A549 (cell line): ENCODE data around the gene ROPN1L. TPM values are rescaled to one million over a fixed set of nuclear protein-coding genes. Genes with fewer than 3 reads are reported as not detected.

Experiments used
- ATAC-seq, 2 experiments: fragments of 200-7000 bp in 1 of 2; fragments of >200 bp in 1 of 2; cut with Nextera tagmentation in 1 of 2; cut with Tn5 transposase in 1 of 2; 3 replicates each; pipeline versions ENCODE4 v1.8.0 to v1.9.1; 2018 to 2020; ENCODE audit warnings: mild to moderate bottlenecking in 1 of 2, moderate library complexity in 1 of 2
- CTCF ChIA-PET: fragments of 300-600 bp; sonication (Branson Sonifier 250); formaldehyde crosslinking; extraction: SDS; loops from one replicate; lab custom pipeline; 2021; ENCODE audit warnings: antibody characterized with exemption, inconsistent platforms; lab: Yijun Ruan, JAX
- POLR2A ChIA-PET: fragments of 350-600 bp; formaldehyde crosslinking; extraction: SDS; loops from one replicate; lab custom pipeline; 2021; ENCODE audit warnings: antibody characterized with exemption, inconsistent platforms; lab: Yijun Ruan, JAX
- DNase-seq, 2 experiments: peaks; one replicate each; pipeline versions ENCODE4 v3.0.0 to v3.0.0-alpha.2; 2011 to 2016; ENCODE audit warnings: low read depth in 1 of 2, low spot score in 1 of 2
- FAIRE-seq: peaks from 2 replicates; lab custom pipeline; 2011; peaks lifted over from hg19 to GRCh38; lab: Jason Lieb, UNC
- H3K27ac ChIP-seq, 2 experiments: fragments of >200 bp; sonication (Bioruptor Twin); formaldehyde crosslinking; 3 replicates each; pipeline ENCODE4 v1.5.1; 2016 to 2017
- H3K4me1 ChIP-seq: fragments of >200 bp; sonication (Bioruptor Twin); formaldehyde crosslinking; 3 replicates; pipeline ENCODE4 v1.6.1; 2016
- H3K4me2 ChIP-seq: fragments of >200 bp; sonication (Bioruptor Twin); formaldehyde crosslinking; 3 replicates; pipeline ENCODE4 v1.6.1; 2016
- H3K4me3 ChIP-seq: fragments of >200 bp; sonication (Bioruptor Twin); formaldehyde crosslinking; 3 replicates; pipeline ENCODE4 v1.5.1; 2016
- H3K9me3 ChIP-seq: fragments of >200 bp; sonication (Bioruptor Twin); formaldehyde crosslinking; 3 replicates; pipeline ENCODE4 v1.6.1; 2016
- ATOH8 ChIP-seq: fragments of 250-450 bp; sonication (Bioruptor Pico); IDR thresholded peaks from 2 replicates; pipeline ENCODE4 v1.5.0; 2020; ENCODE audit warnings: low read depth, mild to moderate bottlenecking, moderate library complexity
- BHLHE40 ChIP-seq: IDR thresholded peaks from 2 replicates; pipeline ENCODE4 v1.6.1; 2012; ENCODE audit warnings: low read depth, low read length, inconsistent platforms
- CHD4 ChIP-seq: fragments of 200-600 bp; sonication (generic); IDR thresholded peaks from 2 replicates; pipeline ENCODE4 v1.6.1; 2016; ENCODE audit warnings: antibody characterized with exemption, mild to moderate bottlenecking, borderline replicate concordance
- EHF ChIP-seq: fragments of 250-450 bp; sonication (Bioruptor Pico); IDR thresholded peaks from 2 replicates; pipeline ENCODE4 v1.5.0; 2020; ENCODE audit warnings: mild to moderate bottlenecking
- EHMT2 ChIP-seq: fragments of 200-600 bp; sonication (generic); IDR thresholded peaks from 2 replicates; pipeline ENCODE4 v1.6.1; 2016; ENCODE audit warnings: antibody characterized with exemption, low read depth, mild to moderate bottlenecking, moderate library complexity
- FOSB ChIP-seq: fragments of 250-450 bp; sonication (Bioruptor Pico); IDR thresholded peaks from 2 replicates; pipeline ENCODE4 v1.5.0; 2020; ENCODE audit warnings: mild to moderate bottlenecking, moderate library complexity
- HOXB13 ChIP-seq: fragments of 250-450 bp; sonication (Bioruptor Pico); IDR thresholded peaks from 2 replicates; pipeline ENCODE4 v1.5.0; 2020; ENCODE audit warnings: low read depth, mild to moderate bottlenecking, moderate library complexity
- HOXB5 ChIP-seq: fragments of 250-450 bp; sonication (Bioruptor Pico); IDR thresholded peaks from 2 replicates; pipeline ENCODE4 v1.5.0; 2020; ENCODE audit warnings: mild to moderate bottlenecking, moderate library complexity
- KDM1A ChIP-seq: fragments of 200-600 bp; sonication (generic); IDR thresholded peaks from 2 replicates; pipeline ENCODE4 v1.6.1; 2016; ENCODE audit warnings: low read depth, mild to moderate bottlenecking
- KDM5A ChIP-seq: fragments of 200-600 bp; sonication (generic); IDR thresholded peaks from 2 replicates; pipeline ENCODE4 v1.6.1; 2016; ENCODE audit warnings: antibody characterized with exemption, mild to moderate bottlenecking
- MAFK ChIP-seq: fragments of 450-650 bp; IDR thresholded peaks from 2 replicates; pipeline ENCODE4 v1.6.1; 2014; ENCODE audit not compliant: partially characterized antibody
- MAZ ChIP-seq: fragments of 150-350 bp; IDR thresholded peaks from 2 replicates; pipeline ENCODE4 v1.6.1; 2014; ENCODE audit warnings: antibody characterized with exemption, low read depth, low read length, borderline replicate concordance
- NPAS2 ChIP-seq: fragments of 250-450 bp; sonication (Bioruptor Pico); IDR thresholded peaks from 2 replicates; pipeline ENCODE4 v1.8.0; 2022; ENCODE audit warnings: mild to moderate bottlenecking, moderate library complexity, borderline replicate concordance
- NR3C1 ChIP-seq: fragments of >200 bp; sonication (Bioruptor Twin); formaldehyde crosslinking; IDR thresholded peaks from 3 replicates; pipeline ENCODE4 v1.6.1; 2017
- PHF8 ChIP-seq: fragments of 200-600 bp; sonication (generic); IDR thresholded peaks from 2 replicates; pipeline ENCODE4 v1.6.1; 2016; ENCODE audit warnings: low read depth, mild to moderate bottlenecking, antibody characterized with exemption, moderate library complexity, borderline replicate concordance
- POLR2A ChIP-seq: IDR thresholded peaks from 2 replicates; pipeline ENCODE4 v1.6.1; 2012; ENCODE audit warnings: mild to moderate bottlenecking, low read length
- POLR2AphosphoS2 ChIP-seq: conservative IDR thresholded peaks from 2 replicates; pipeline ENCODE4 v1.6.1; 2012; ENCODE audit warnings: low read length, improper control_type of control experiment, inconsistent platforms
- RAD21 ChIP-seq, 2 experiments: fragments of >200 bp in 1 of 2; sonication (Bioruptor Twin) in 1 of 2; formaldehyde crosslinking in 1 of 2; IDR thresholded peaks in 1 of 2; conservative IDR thresholded peaks in 1 of 2; 2 replicates in 1 of 2; 3 replicates in 1 of 2; pipeline ENCODE4 v1.6.1; 2012 to 2018; ENCODE audit warnings: inconsistent platforms in 1 of 2
- RCOR1 ChIP-seq: fragments of 150-350 bp; IDR thresholded peaks from 2 replicates; pipeline ENCODE4 v1.6.1; 2014; ENCODE audit warnings: antibody characterized with exemption, low read length, low read depth
- REST ChIP-seq: fragments of 200-600 bp; sonication (generic); IDR thresholded peaks from 2 replicates; pipeline ENCODE4 v1.6.1; 2016; ENCODE audit warnings: antibody characterized with exemption, mild to moderate bottlenecking, moderate library complexity
- SMC3 ChIP-seq: fragments of >200 bp; sonication (Bioruptor Twin); formaldehyde crosslinking; IDR thresholded peaks from 3 replicates; pipeline ENCODE4 v1.6.1; 2018; ENCODE audit warnings: inconsistent platforms
- SREBF2 ChIP-seq: fragments of 450-650 bp; IDR thresholded peaks from 2 replicates; pipeline ENCODE4 v1.6.1; 2014; ENCODE audit warnings: mild to moderate bottlenecking, moderate library complexity
- TP53 ChIP-seq: fragments of 250-450 bp; sonication (Bioruptor Pico); IDR thresholded peaks from 2 replicates; pipeline ENCODE4 v1.5.0; 2021; ENCODE audit warnings: mild to moderate bottlenecking, moderate library complexity
- WGBS: methylation state at CpG from one replicate; pipeline ENCODE4 v1.1.6; 2017; ENCODE audit errors: missing lambda C conversion rate; 5-methylcytosine and 5-hydroxymethylcytosine counted together
- polyA plus RNA-seq, 4 experiments: library from polyadenylated mRNA; depleted of rRNA in 3 of 4; stranded (reverse); fragments of >200 nt; fragmentation: RNase III in 1 of 4; extraction: RNeasy Plus Mini Kit Qiagen cat#74134 plus additional on column Dnase treatment in 1 of 4; gene quantifications; 2 replicates in 3 of 4; 3 replicates in 1 of 4; pipeline ENCODE4 v1.2.3, GENCODE V29; 2011 to 2017
- TF ChIP-seq, protein P1 (sequence below): IDR thresholded peaks from 2 replicates; pipeline ENCODE4 v1.6.1; 2012
- TF ChIP-seq, protein P2 (sequence below): fragments of >200 bp; sonication (Bioruptor Twin); formaldehyde crosslinking; IDR thresholded peaks from 3 replicates; pipeline ENCODE4 v1.6.1; 2016
- TF ChIP-seq, protein P3 (sequence below): fragments of >200 bp; sonication (Bioruptor Twin); formaldehyde crosslinking; IDR thresholded peaks from 2 replicates; pipeline ENCODE4 v1.6.1; 2016
- TF ChIP-seq, protein P4 (sequence below): fragments of 450-650 bp; IDR thresholded peaks from 2 replicates; pipeline ENCODE4 v1.6.1; 2014; ENCODE audit warnings: antibody characterized with exemption
- TF ChIP-seq, protein P5 (sequence below): fragments of 150-350 bp; IDR thresholded peaks from 2 replicates; pipeline ENCODE4 v1.6.1; 2014; ENCODE audit warnings: low read depth, mild to moderate bottlenecking, low read length

ROPN1L gene
- polyA plus RNA-seq, 2 of the 4 experiments (the other 2 are of a cell fraction) = 0.83 to 1.4 TPM

GRCh38 chr5:10506535-10506934 is 64.9 kb downstream of the ROPN1L start:
- no peaks in the 10 kb centered on the region for H3K9me3 ChIP-seq
- H3K4me1 ChIP-seq = peaks cover 83% of the 10 kb centered on the region
- no peak overlapping the region for H3K4me2 ChIP-seq
- no peak for FAIRE-seq
- CTCF ChIA-PET = no interaction called here
- no peak overlapping the region for H3K4me3 ChIP-seq
- peak; percentile 77 for TF ChIP-seq MAFK
- TF ChIP-seq EHMT2 = no peak
- TF ChIP-seq HOXB5 (CRISPR knock-in tag) = no peak
- peak overlapping the region; percentile 33 to 78; a peak in 4 of 6 replicates for H3K27ac ChIP-seq
- WGBS = 93% methylated on average over 3 of the region's 3 CpGs
- ATAC-seq = no peak
- DNase-seq = no peak
- POLR2A ChIA-PET = no interaction called here

GRCh38 chr5:10507575-10508096 is 66.0 kb downstream of the ROPN1L start:
- H3K9me3 ChIP-seq = no peaks in the 10 kb centered on the region
- CTCF ChIA-PET = interaction anchor here (0.6 to 1.3 kb wide), 6 partner anchors 9 to 141 kb away, joined by 3 to 5 read pairs (median 4); no protein-coding TSS in a partner anchor
- H3K27ac ChIP-seq = peak overlapping the region; percentile 49 to 78
- H3K4me2 ChIP-seq = peak overlapping the region; percentile 50
- no peak overlapping the region for H3K4me3 ChIP-seq
- peak; percentile 85 to 88 for ATAC-seq
- H3K4me1 ChIP-seq = peaks cover 83% of the 10 kb centered on the region
- POLR2A ChIA-PET = no interaction called here
- WGBS = 3% methylated on average over 3 of the region's 3 CpGs
- peak; percentile 79 to 97 for DNase-seq
- no peak for FAIRE-seq
- TF ChIP-seq, protein P1, sequence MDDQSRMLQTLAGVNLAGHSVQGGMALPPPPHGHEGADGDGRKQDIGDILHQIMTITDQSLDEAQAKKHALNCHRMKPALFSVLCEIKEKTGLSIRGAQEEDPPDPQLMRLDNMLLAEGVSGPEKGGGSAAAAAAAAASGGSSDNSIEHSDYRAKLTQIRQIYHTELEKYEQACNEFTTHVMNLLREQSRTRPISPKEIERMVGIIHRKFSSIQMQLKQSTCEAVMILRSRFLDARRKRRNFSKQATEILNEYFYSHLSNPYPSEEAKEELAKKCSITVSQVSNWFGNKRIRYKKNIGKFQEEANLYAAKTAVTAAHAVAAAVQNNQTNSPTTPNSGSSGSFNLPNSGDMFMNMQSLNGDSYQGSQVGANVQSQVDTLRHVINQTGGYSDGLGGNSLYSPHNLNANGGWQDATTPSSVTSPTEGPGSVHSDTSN = peak; percentile 94
- TF ChIP-seq CHD4 (no peak), MAZ (no peak), TP53 (CRISPR knock-in tag) (no peak), ATOH8 (CRISPR knock-in tag) (peak; percentile 60; the same call in 1 of the 2 replicates), RCOR1 (no peak), SREBF2 (no peak), RAD21 (conservative IDR thresholded peaks at IDR 0.05 in 1 of 2, IDR thresholded peaks at IDR 0.05 in 1 of 2) (peak; percentile 43 to 52; a peak in 3 of 5 replicates), NPAS2 (no peak), KDM5A (no peak), POLR2A (no peak), EHF (CRISPR knock-in tag) (0 out of 2 replicates have a peak, but pooled peaks have one; percentile 35), POLR2AphosphoS2 (no peak), MAFK (peak; percentile 45), SMC3 (no peak; the same call in 2 of the 3 replicates), FOSB (0 out of 2 replicates have a peak, but pooled peaks have one; percentile 69), NR3C1 (no peak), HOXB13 (CRISPR knock-in tag) (peak; percentile 51; the same call in 1 of the 2 replicates), EHMT2 (no peak), PHF8 (no peak), BHLHE40 (no peak), REST (no peak), KDM1A (no peak)
- TF ChIP-seq, protein P2, sequence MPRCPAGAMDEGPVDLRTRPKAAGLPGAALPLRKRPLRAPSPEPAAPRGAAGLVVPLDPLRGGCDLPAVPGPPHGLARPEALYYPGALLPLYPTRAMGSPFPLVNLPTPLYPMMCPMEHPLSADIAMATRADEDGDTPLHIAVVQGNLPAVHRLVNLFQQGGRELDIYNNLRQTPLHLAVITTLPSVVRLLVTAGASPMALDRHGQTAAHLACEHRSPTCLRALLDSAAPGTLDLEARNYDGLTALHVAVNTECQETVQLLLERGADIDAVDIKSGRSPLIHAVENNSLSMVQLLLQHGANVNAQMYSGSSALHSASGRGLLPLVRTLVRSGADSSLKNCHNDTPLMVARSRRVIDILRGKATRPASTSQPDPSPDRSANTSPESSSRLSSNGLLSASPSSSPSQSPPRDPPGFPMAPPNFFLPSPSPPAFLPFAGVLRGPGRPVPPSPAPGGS = peak; percentile 74; the same call in 1 of the 3 replicates
- TF ChIP-seq, protein P3, sequence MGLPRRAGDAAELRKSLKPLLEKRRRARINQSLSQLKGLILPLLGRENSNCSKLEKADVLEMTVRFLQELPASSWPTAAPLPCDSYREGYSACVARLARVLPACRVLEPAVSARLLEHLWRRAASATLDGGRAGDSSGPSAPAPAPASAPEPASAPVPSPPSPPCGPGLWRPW = no peak
- TF ChIP-seq, protein P4, sequence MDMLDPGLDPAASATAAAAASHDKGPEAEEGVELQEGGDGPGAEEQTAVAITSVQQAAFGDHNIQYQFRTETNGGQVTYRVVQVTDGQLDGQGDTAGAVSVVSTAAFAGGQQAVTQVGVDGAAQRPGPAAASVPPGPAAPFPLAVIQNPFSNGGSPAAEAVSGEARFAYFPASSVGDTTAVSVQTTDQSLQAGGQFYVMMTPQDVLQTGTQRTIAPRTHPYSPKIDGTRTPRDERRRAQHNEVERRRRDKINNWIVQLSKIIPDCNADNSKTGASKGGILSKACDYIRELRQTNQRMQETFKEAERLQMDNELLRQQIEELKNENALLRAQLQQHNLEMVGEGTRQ = no peak
- TF ChIP-seq, protein P5, sequence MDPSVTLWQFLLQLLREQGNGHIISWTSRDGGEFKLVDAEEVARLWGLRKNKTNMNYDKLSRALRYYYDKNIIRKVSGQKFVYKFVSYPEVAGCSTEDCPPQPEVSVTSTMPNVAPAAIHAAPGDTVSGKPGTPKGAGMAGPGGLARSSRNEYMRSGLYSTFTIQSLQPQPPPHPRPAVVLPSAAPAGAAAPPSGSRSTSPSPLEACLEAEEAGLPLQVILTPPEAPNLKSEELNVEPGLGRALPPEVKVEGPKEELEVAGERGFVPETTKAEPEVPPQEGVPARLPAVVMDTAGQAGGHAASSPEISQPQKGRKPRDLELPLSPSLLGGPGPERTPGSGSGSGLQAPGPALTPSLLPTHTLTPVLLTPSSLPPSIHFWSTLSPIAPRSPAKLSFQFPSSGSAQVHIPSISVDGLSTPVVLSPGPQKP = no peak
